HG02763 (cell line): Measurements from ENCODE around the gene BNIPL.

ENCODE experiments used
- ATAC-seq: cut with Tn5 transposase; IDR thresholded peaks from one replicate; pipeline ENCODE4 v1.9.1; 2021; ENCODE audit warnings: mild to moderate bottlenecking, moderate library complexity; ENCODE audit not compliant: unreplicated experiment

BNIPL gene

GRCh38 chr1:151055581-151055980 lies 19.2 kb downstream of the BNIPL start:
- no peak for ATAC-seq

DNA sequence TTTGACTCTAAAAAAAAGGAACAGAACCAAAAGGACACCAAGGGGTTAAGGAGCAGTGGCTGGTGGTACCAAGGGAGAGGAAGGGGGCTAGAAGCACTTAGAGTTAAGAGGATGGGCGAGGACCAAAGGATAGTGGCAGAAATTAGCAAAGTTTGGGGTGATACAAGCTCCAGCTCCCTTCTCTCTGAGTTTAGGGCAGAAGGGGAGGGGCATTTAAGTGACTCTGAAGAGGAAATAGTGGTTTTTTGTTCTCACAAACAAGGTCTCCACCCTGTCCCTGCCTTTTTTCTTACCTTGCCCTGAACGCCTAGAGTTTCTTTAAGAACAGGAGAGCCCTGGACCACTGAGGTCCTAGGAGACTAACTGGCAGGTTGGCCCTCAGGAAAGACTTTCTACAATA lies 19.8 kb downstream of the BNIPL start:
- ATAC-seq: no peak

DNA sequence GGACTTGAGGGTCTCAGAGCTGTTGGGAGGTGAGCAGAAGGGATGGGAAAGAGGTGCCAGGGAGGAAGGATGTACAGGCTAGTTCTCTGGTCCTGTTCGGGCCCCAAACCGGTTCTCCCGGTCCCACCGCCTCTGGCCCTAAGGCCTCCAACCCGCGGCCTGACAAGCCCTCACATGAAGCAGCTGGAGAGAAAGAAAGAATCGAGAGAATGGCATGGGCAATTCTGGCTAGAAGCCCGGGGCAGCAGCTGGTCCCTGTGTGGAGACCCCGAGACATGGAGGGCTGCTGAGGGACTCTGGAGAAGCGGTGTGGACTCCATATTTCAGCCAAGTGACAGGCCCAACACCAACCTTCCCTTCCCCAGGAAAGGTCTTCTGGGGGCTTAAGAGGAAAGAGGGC lies 22.3 kb downstream of the BNIPL start:
- no peak for ATAC-seq

GRCh38 chr1:151059109-151060006 lies 23.0 kb downstream of the BNIPL start, which contains the start of gene CDC42SE1:
TSS of gene CDC42SE1 (minus strand) at chr1:151059622. CDS start at chr1:151055730, 3,892 bp downstream.
- ATAC-seq: peak; percentile 81

GRCh38 chr1:151060007-151060656 lies 23.7 kb downstream of the BNIPL start, which contains the start of gene MLLT11:
TSS of gene MLLT11 (plus strand) at chr1:151060397. CDS start at chr1:151067225, 6,828 bp downstream.
- ATAC-seq: no peak

GRCh38 chr1:151060657-151061421 lies 24.5 kb downstream of the BNIPL start:
- no peak for ATAC-seq

GRCh38 chr1:151061704-151062103 lies 25.3 kb downstream of the BNIPL start:
- no peak for ATAC-seq

DNA sequence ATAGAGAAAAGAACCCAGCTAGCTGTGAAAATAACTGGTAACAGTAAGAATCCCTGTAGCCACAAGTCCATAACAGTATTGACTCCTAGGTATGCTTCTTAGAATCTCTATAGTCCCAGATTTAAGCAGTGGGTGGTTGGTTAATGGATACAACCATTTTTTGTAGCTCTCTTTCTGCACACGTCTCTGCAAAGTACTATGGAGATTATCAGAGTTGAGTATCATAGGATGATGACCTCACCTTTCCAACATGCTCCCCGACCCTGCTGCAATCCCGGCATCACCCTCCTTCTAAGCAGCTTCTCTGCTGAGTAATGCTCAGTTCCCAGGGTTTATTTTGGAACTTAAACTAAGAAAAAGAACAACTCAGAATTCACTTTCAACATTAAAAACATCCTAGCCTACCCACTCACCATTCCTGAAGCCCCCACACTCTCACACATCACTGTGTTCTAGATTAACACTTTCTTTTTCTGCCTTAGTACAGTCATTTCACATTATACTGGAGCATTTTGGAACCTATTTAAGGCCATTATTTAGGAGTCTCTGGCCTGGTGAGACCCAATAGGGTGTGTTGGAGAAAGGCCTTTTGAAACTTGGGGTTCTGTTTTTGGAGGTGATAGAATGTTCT lies 26.5 kb downstream of the BNIPL start:
- no peak for ATAC-seq

GRCh38 chr1:151065089-151065645 lies 28.8 kb downstream of the BNIPL start:
- ATAC-seq: no peak

DNA sequence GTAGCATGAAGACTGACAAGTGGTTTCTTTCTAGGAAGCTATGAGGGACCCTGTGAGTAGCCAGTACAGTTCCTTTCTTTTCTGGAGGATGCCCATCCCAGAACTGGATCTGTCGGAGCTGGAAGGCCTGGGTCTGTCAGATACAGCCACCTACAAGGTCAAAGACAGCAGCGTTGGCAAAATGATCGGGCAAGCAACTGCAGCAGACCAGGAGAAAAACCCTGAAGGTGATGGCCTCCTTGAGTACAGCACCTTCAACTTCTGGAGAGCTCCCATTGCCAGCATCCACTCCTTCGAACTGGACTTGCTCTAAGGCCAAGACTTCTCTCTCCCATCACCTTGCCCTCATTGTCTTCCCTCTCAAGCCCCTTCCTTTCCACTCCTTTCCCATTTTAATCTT lies 30.8 kb downstream of the BNIPL start:
- ATAC-seq: no peak

GRCh38 chr1:151069103-151069486 lies 32.7 kb downstream of the BNIPL start:
- no peak for ATAC-seq

DNA sequence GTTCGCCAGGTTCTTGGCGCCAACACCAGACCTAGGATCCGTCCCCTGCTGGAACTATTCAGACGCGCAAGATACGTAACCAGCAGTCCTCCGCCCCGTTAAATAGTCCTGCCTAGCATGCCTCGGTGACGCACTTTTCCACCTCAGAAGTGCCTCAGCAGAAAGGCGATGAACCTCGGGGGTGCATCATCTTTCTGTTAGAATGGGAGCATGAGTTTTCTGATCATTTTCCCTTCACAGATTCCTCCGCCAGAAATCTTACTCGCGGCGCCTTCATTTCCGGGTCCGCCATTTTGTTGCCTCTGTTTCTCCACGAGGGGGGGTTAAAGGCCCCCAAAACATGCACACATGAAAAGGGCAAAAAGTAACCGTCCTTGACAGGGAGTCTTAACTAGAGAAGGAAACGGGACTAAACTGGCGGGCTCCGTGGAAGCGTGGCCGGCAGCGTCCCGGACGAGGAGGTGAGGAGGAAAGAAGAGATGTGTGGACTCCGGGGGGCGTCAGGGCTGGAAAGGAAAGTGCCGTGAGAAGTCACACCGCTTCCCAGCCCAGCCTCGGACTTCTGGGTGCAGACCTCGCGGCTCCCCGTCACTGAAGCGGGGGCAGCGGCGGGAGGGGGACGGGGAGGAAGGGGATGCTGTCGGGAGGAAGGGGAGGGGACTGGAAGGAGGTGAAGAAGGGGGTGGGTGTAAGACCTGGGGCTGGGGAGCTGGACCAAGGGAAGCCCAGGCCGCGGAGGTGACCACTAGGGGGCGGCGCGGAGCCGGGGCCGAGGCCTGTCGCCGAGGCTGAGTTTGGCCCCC lies 34.3 kb downstream of the BNIPL start, which contains the start of gene GABPB2:
TSS of gene GABPB2 (plus strand) at position 288 of the 803 bp plus-strand sequence. CDS start 17,429 bp downstream, outside the sequence.
- peak; percentile 66 for ATAC-seq

DNA sequence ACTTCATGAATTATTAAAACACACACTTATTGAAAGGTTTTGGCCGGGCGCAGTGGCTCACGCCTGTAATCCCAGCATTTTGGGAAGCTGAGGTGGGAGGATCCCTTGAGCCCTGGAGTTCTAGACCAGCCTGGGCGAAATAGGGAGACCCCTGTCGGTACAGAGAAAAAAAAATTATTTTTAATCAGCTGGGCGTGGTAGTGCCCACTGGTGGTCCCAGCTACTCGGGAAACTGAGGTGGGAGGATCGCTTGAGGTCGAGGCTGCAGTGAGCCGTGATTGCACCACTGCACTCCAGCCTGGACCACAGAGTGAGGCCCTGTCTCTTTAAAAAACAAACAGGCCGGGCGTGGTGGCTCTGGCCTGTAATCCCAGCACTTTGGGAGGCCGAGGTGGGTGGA lies 35.8 kb downstream of the BNIPL start:
- ATAC-seq: no peak

DNA sequence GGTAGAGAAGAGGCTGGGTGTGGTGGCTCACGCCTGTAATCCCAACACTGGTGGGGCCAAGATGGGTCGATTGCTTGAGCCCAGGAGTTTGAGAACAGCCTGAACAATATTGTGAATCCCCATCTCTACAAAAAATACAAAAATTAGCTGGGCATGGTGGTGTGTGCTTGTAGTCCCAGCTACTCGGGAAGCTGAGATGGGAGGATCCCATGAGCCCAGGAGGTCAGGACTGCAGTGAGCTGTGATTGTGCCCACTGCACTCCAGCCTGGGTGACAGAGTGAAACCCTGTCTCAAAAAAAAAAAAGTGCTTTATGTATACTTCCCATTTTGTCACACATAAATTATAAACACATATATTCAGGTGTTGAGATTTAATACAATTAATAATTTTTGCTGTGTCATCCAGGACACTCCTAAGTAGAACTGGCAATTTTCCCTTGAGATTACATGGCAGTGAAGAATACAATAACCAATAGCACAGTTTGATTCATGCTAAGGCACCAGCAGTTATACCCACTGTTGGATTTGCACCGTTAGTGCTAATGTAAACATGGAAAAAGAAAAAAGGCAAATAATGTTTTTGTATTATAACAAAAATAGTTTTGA lies 49.7 kb downstream of the BNIPL start:
- ATAC-seq: no peak
